A549 (cell line): Measurements from ENCODE around the gene NAIP. TPM values are rescaled to one million over a fixed set of nuclear protein-coding genes. Genes with fewer than 3 reads are reported as not detected.
"Not testable (repeated sequence)": the region's sequence is repeated elsewhere in the genome, so short reads cannot be mapped to it uniquely, and the experiment has no call there.

ENCODE experiments used
- ATAC-seq, 2 experiments: fragments of 200-7000 bp in 1 of 2; fragments of >200 bp in 1 of 2; cut with Nextera tagmentation in 1 of 2; cut with Tn5 transposase in 1 of 2; 3 replicates each; pipeline versions ENCODE4 v1.8.0 to v1.9.1; 2018 to 2020; ENCODE audit warnings: mild to moderate bottlenecking in 1 of 2, moderate library complexity in 1 of 2
- CTCF ChIA-PET: fragments of 300-600 bp; sonication (Branson Sonifier 250); formaldehyde crosslinking; extraction: SDS; loops from one replicate; lab custom pipeline; 2021; ENCODE audit warnings: antibody characterized with exemption, inconsistent platforms; lab: Yijun Ruan, JAX
- POLR2A ChIA-PET: fragments of 350-600 bp; formaldehyde crosslinking; extraction: SDS; loops from one replicate; lab custom pipeline; 2021; ENCODE audit warnings: antibody characterized with exemption, inconsistent platforms; lab: Yijun Ruan, JAX
- DNase-seq, 2 experiments: peaks; one replicate each; pipeline versions ENCODE4 v3.0.0 to v3.0.0-alpha.2; 2011 to 2016; ENCODE audit warnings: low read depth in 1 of 2, low spot score in 1 of 2
- FAIRE-seq: peaks from 2 replicates; lab custom pipeline; 2011; peaks lifted over from hg19 to GRCh38; lab: Jason Lieb, UNC
- H3K27ac ChIP-seq, 2 experiments: fragments of >200 bp; sonication (Bioruptor Twin); formaldehyde crosslinking; 3 replicates each; pipeline ENCODE4 v1.5.1; 2016 to 2017
- H3K4me1 ChIP-seq: fragments of >200 bp; sonication (Bioruptor Twin); formaldehyde crosslinking; 3 replicates; pipeline ENCODE4 v1.6.1; 2016
- H3K4me2 ChIP-seq: fragments of >200 bp; sonication (Bioruptor Twin); formaldehyde crosslinking; 3 replicates; pipeline ENCODE4 v1.6.1; 2016
- H3K4me3 ChIP-seq: fragments of >200 bp; sonication (Bioruptor Twin); formaldehyde crosslinking; 3 replicates; pipeline ENCODE4 v1.5.1; 2016
- H3K9me3 ChIP-seq: fragments of >200 bp; sonication (Bioruptor Twin); formaldehyde crosslinking; 3 replicates; pipeline ENCODE4 v1.6.1; 2016
- BCL3 ChIP-seq: fragments of >200 bp; sonication (Bioruptor Twin); formaldehyde crosslinking; IDR thresholded peaks from 3 replicates; pipeline ENCODE4 v1.6.1; 2016
- CBX8 ChIP-seq: fragments of 200-600 bp; sonication (generic); IDR thresholded peaks from 2 replicates; pipeline ENCODE4 v1.6.1; 2016
- CHD2 ChIP-seq: fragments of 150-350 bp; IDR thresholded peaks from 2 replicates; pipeline ENCODE4 v1.6.1; 2014; ENCODE audit warnings: low read length; ENCODE audit not compliant: partially characterized antibody
- CHD4 ChIP-seq: fragments of 200-600 bp; sonication (generic); IDR thresholded peaks from 2 replicates; pipeline ENCODE4 v1.6.1; 2016; ENCODE audit warnings: antibody characterized with exemption, mild to moderate bottlenecking, borderline replicate concordance
- EHMT2 ChIP-seq: fragments of 200-600 bp; sonication (generic); IDR thresholded peaks from 2 replicates; pipeline ENCODE4 v1.6.1; 2016; ENCODE audit warnings: antibody characterized with exemption, low read depth, mild to moderate bottlenecking, moderate library complexity
- FOXS1 ChIP-seq: fragments of 250-450 bp; sonication (Bioruptor Pico); IDR thresholded peaks from 2 replicates; pipeline ENCODE4 v1.5.0; 2020; ENCODE audit warnings: mild to moderate bottlenecking, moderate library complexity
- HDAC2 ChIP-seq: fragments of 200-600 bp; sonication (generic); IDR thresholded peaks from 2 replicates; pipeline ENCODE4 v1.6.1; 2016
- HES2 ChIP-seq: fragments of >200 bp; sonication (Bioruptor Twin); formaldehyde crosslinking; IDR thresholded peaks from 2 replicates; pipeline ENCODE4 v1.6.1; 2016
- HEYL ChIP-seq: fragments of 250-450 bp; sonication (Bioruptor Pico); IDR thresholded peaks from 2 replicates; pipeline ENCODE4 v1.8.0; 2021; ENCODE audit warnings: mild to moderate bottlenecking, moderate library complexity
- HOXB13 ChIP-seq: fragments of 250-450 bp; sonication (Bioruptor Pico); IDR thresholded peaks from 2 replicates; pipeline ENCODE4 v1.5.0; 2020; ENCODE audit warnings: low read depth, mild to moderate bottlenecking, moderate library complexity
- HOXB5 ChIP-seq: fragments of 250-450 bp; sonication (Bioruptor Pico); IDR thresholded peaks from 2 replicates; pipeline ENCODE4 v1.5.0; 2020; ENCODE audit warnings: mild to moderate bottlenecking, moderate library complexity
- JUNB ChIP-seq: fragments of >200 bp; sonication (Bioruptor Twin); formaldehyde crosslinking; IDR thresholded peaks from 2 replicates; pipeline ENCODE4 v1.6.1; 2016
- KDM5A ChIP-seq: fragments of 200-600 bp; sonication (generic); IDR thresholded peaks from 2 replicates; pipeline ENCODE4 v1.6.1; 2016; ENCODE audit warnings: antibody characterized with exemption, mild to moderate bottlenecking
- MAX ChIP-seq: IDR thresholded peaks from 2 replicates; pipeline ENCODE4 v1.6.1; 2012
- NFE2L2 ChIP-seq: fragments of 150-350 bp; conservative IDR thresholded peaks from 2 replicates; pipeline ENCODE4 v1.6.1; 2014; ENCODE audit warnings: low read length
- NR3C1 ChIP-seq: fragments of >200 bp; sonication (Bioruptor Twin); formaldehyde crosslinking; IDR thresholded peaks from 3 replicates; pipeline ENCODE4 v1.6.1; 2017
- PHF8 ChIP-seq: fragments of 200-600 bp; sonication (generic); IDR thresholded peaks from 2 replicates; pipeline ENCODE4 v1.6.1; 2016; ENCODE audit warnings: low read depth, mild to moderate bottlenecking, antibody characterized with exemption, moderate library complexity, borderline replicate concordance
- POLR2AphosphoS2 ChIP-seq: conservative IDR thresholded peaks from 2 replicates; pipeline ENCODE4 v1.6.1; 2012; ENCODE audit warnings: low read length, improper control_type of control experiment, inconsistent platforms
- RAD21 ChIP-seq, 2 experiments: fragments of >200 bp in 1 of 2; sonication (Bioruptor Twin) in 1 of 2; formaldehyde crosslinking in 1 of 2; IDR thresholded peaks in 1 of 2; conservative IDR thresholded peaks in 1 of 2; 2 replicates in 1 of 2; 3 replicates in 1 of 2; pipeline ENCODE4 v1.6.1; 2012 to 2018; ENCODE audit warnings: inconsistent platforms in 1 of 2
- RCOR1 ChIP-seq: fragments of 150-350 bp; IDR thresholded peaks from 2 replicates; pipeline ENCODE4 v1.6.1; 2014; ENCODE audit warnings: antibody characterized with exemption, low read length, low read depth
- REST ChIP-seq: fragments of 200-600 bp; sonication (generic); IDR thresholded peaks from 2 replicates; pipeline ENCODE4 v1.6.1; 2016; ENCODE audit warnings: antibody characterized with exemption, mild to moderate bottlenecking, moderate library complexity
- RNF2 ChIP-seq: fragments of 200-600 bp; sonication (generic); IDR thresholded peaks from 2 replicates; pipeline ENCODE4 v1.6.1; 2016; ENCODE audit warnings: low read depth, mild to moderate bottlenecking, antibody characterized with exemption, moderate library complexity, borderline replicate concordance
- TFCP2L1 ChIP-seq: fragments of 250-450 bp; sonication (Bioruptor Pico); IDR thresholded peaks from 2 replicates; pipeline ENCODE4 v1.5.0; 2021; ENCODE audit warnings: mild to moderate bottlenecking
- ZFP36 ChIP-seq: fragments of 450-650 bp; IDR thresholded peaks from 2 replicates; pipeline ENCODE4 v1.6.1; 2014; ENCODE audit warnings: borderline replicate concordance; ENCODE audit not compliant: partially characterized antibody
- ZSCAN20 ChIP-seq: fragments of 250-450 bp; sonication (Bioruptor Pico); IDR thresholded peaks from 2 replicates; pipeline ENCODE4 v1.8.0; 2022; ENCODE audit warnings: mild to moderate bottlenecking, moderate library complexity
- WGBS: methylation state at CpG from one replicate; pipeline ENCODE4 v1.1.6; 2017; ENCODE audit errors: missing lambda C conversion rate; 5-methylcytosine and 5-hydroxymethylcytosine counted together
- polyA plus RNA-seq, 4 experiments: library from polyadenylated mRNA; depleted of rRNA in 3 of 4; stranded (reverse); fragments of >200 nt; fragmentation: RNase III in 1 of 4; extraction: RNeasy Plus Mini Kit Qiagen cat#74134 plus additional on column Dnase treatment in 1 of 4; gene quantifications; 2 replicates in 3 of 4; 3 replicates in 1 of 4; pipeline ENCODE4 v1.2.3, GENCODE V29; 2011 to 2017

Gene NAIP
- polyA plus RNA-seq, 2 of the 4 experiments (the other 2 are of a cell fraction): 1.1 to 2.5 TPM

GRCh38 chr5:71014176-71014575 is 11.0 kb downstream of the NAIP start:
- Histone ChIP-seq H3K4me1 (no peaks in the 10 kb centered on the region), H3K27ac (no peak overlapping the region), H3K4me2 (no peak overlapping the region), H3K9me3 (no peaks in the 10 kb centered on the region), H3K4me3 (no peak overlapping the region)
- no peak for FAIRE-seq
- 87% methylated on average over 8 of the region's 8 CpGs for WGBS
- ChIA-PET CTCF (no interaction called here), POLR2A (no interaction called here)
- no peak for DNase-seq
- no peak for ATAC-seq
- no peak for TF ChIP-seq PHF8
- no peak for TF ChIP-seq EHMT2
- no peak for TF ChIP-seq NFE2L2
- no peak for TF ChIP-seq HOXB13 (CRISPR knock-in tag)
- no peak for TF ChIP-seq CHD4
- TF ChIP-seq RNF2: no peak

- WGBS: 72% methylated on average over 12 of the region's 12 CpGs
- H3K27ac ChIP-seq: no peak overlapping the region
- FAIRE-seq (no peak), ATAC-seq (0 out of 6 replicates have a peak, but pooled peaks of 1 of the 2 experiments have one; percentile 27), DNase-seq (peak in 1 of 2 experiments; percentile 23)
- H3K9me3 ChIP-seq: no peaks in the 10 kb centered on the region
- CTCF ChIA-PET: interaction anchor here (0.7 kb wide), 1 partner anchor 742 kb away, joined by 3 read pairs; no protein-coding TSS in a partner anchor
- TF ChIP-seq CBX8 (no peak), RAD21 (conservative IDR thresholded peaks at IDR 0.05 in 1 of 2, IDR thresholded peaks at IDR 0.05 in 1 of 2) (peak in 1 of 2 experiments; percentile 15; a peak in 1 of 5 replicates)
- POLR2A ChIA-PET: no interaction called here
- H3K4me3 ChIP-seq: no peak overlapping the region
- no peaks in the 10 kb centered on the region for H3K4me1 ChIP-seq
- no peak overlapping the region for H3K4me2 ChIP-seq
Observed at GRCh38 chr5:71013575-71013974, 11.6 kb downstream of the NAIP start.

GRCh38 chr5:71011194-71011792 is 13.8 kb downstream of the NAIP start:
- Histone ChIP-seq H3K9me3 (no peaks in the 10 kb centered on the region), H3K4me1 (no peaks in the 10 kb centered on the region), H3K27ac (no peak overlapping the region), H3K4me2 (no peak overlapping the region), H3K4me3 (no peak overlapping the region)
- ChIA-PET POLR2A (no interaction called here), CTCF (no interaction called here)
- TF ChIP-seq REST (no peak), POLR2AphosphoS2 (no peak), HOXB5 (CRISPR knock-in tag) (no peak), MAX (no peak), ZSCAN20 (no peak), HOXB13 (CRISPR knock-in tag) (no peak), RCOR1 (no peak), RAD21 (conservative IDR thresholded peaks at IDR 0.05 in 1 of 2, IDR thresholded peaks at IDR 0.05 in 1 of 2) (no peak), JUNB (no peak), NR3C1 (no peak), HES2 (no peak), KDM5A (no peak), BCL3 (no peak), FOXS1 (CRISPR knock-in tag) (no peak), CHD2 (no peak), CBX8 (no peak), HDAC2 (no peak), TFCP2L1 (CRISPR knock-in tag) (no peak), HEYL (CRISPR knock-in tag) (no peak), ZFP36 (no peak)
- WGBS: 66% methylated on average over 8 of the region's 8 CpGs
- ATAC-seq (no peak; a peak in 1 of 6 replicates), DNase-seq (no peak), FAIRE-seq (no peak)

- peak in 1 of 2 experiments; percentile 62; a peak in 1 of 6 replicates for ATAC-seq
- H3K9me3 ChIP-seq, POLR2A ChIA-PET, H3K27ac ChIP-seq, DNase-seq, CTCF ChIA-PET, H3K4me3 ChIP-seq, H3K4me2 ChIP-seq, FAIRE-seq, H3K4me1 ChIP-seq: not testable (repeated sequence)
- 39% methylated on average over 3 of the region's 7 CpGs for WGBS
Observed at GRCh38 chr5:71006983-71007382, 18.2 kb downstream of the NAIP start.
